ENCODE results near the gene FGFR2.

GRCh38 chr10:121464517-121464916 lies 133.7 kb downstream of the FGFR2 start:
- TF ChIP-seq CTCF (IDR thresholded peaks at IDR 0.05; ENCODE audit: insufficient read depth, low read depth, low read length) (no peak), EZH2 (IDR thresholded peaks at IDR 0.05; ENCODE audit: insufficient read depth, low read length) (no peak)

Measured in astrocyte (in vitro differentiated cells and primary cell).